ENCODE data around the gene ADD3.

DNA sequence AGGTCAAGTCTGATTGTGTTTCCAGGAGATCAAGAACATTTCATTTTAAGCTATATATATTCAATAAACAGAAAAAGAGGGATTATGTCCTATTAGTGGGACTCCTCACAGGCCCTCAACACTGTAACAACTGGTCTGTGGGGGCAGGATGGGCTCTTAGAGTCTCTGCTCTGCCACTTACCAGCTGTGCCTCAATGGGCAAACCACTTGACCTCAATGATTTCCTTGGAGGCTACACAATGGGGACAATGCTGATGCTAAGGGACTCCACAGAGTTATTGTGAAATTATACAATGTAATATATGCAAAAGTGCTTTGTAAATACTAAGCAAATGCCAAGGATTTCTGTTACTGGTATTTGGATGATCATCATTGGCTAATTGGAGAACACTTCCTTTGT lies 166.4 kb downstream of the ADD3 start:
- TF ChIP-seq, protein P1, sequence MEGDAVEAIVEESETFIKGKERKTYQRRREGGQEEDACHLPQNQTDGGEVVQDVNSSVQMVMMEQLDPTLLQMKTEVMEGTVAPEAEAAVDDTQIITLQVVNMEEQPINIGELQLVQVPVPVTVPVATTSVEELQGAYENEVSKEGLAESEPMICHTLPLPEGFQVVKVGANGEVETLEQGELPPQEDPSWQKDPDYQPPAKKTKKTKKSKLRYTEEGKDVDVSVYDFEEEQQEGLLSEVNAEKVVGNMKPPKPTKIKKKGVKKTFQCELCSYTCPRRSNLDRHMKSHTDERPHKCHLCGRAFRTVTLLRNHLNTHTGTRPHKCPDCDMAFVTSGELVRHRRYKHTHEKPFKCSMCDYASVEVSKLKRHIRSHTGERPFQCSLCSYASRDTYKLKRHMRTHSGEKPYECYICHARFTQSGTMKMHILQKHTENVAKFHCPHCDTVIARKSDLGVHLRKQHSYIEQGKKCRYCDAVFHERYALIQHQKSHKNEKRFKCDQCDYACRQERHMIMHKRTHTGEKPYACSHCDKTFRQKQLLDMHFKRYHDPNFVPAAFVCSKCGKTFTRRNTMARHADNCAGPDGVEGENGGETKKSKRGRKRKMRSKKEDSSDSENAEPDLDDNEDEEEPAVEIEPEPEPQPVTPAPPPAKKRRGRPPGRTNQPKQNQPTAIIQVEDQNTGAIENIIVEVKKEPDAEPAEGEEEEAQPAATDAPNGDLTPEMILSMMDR (IDR thresholded peaks at IDR 0.05), result no peak
- TF ChIP-seq POLR2A (IDR thresholded peaks at IDR 0.05), result no peak

Data from heart left ventricle (tissue), 13 donors.